Caco-2 (cell line): ENCODE data around the gene ARMH1. TPM values are rescaled to one million over a fixed set of nuclear protein-coding genes. Genes with fewer than 3 reads are reported as not detected.

Experiments used
- BruUV-seq: library from RNA; stranded (reverse); fragments of 400-500 nt; replicated peaks from 2 replicates; lab custom pipeline; 2021; lab: Mats Ljungman, UMichigan
- CTCF ChIA-PET: fragments of 300-600 bp; sonication (Branson Sonifier 250); formaldehyde crosslinking; loops from one replicate; lab custom pipeline; 2022; ENCODE audit warnings: antibody characterized with exemption; lab: Charles Lee
- POLR2A ChIA-PET: fragments of 300-600 bp; sonication (Branson Sonifier 250); formaldehyde crosslinking; loops from one replicate; lab custom pipeline; 2022; ENCODE audit warnings: antibody characterized with exemption; lab: Charles Lee
- DNase-seq, 2 experiments: peaks; one replicate each; pipeline versions ENCODE4 v3.0.0 to v3.0.0-alpha.2; 2020 to 2022
- H3K27me3 ChIP-seq: replicated peaks from 2 replicates; pipeline ENCODE4 v1.6.0; 2011; ENCODE audit warnings: low read length; ENCODE audit not compliant: control insufficient read depth, insufficient read depth
- H3K36me3 ChIP-seq: 2 replicates; pipeline ENCODE4 v1.5.1; 2011; ENCODE audit warnings: low read length; ENCODE audit not compliant: control insufficient read depth, insufficient read depth
- H3K4me1 ChIP-seq: fragments of 250-450 bp; sonication (Bioruptor Pico); 2 replicates; pipeline ENCODE4 v1.5.1; 2020; ENCODE audit warnings: mild to moderate bottlenecking
- H3K4me3 ChIP-seq: 2 replicates; pipeline ENCODE4 v1.5.1; 2011; ENCODE audit warnings: low read depth, mild to moderate bottlenecking, control low read depth, low read length
- H3K9me3 ChIP-seq: fragments of 250-450 bp; sonication (Bioruptor Pico); 2 replicates; pipeline ENCODE4 v1.5.1; 2020; ENCODE audit warnings: mild to moderate bottlenecking, moderate library complexity
- H3K27ac Mint-ChIP-seq: one replicate; pipeline ENCODE4 v1.8.0; 2022; ENCODE audit warnings: mixed read lengths; ENCODE audit not compliant: unreplicated experiment
- H3K27me3 Mint-ChIP-seq: one replicate; pipeline ENCODE4 v1.8.0; 2022; ENCODE audit warnings: mixed read lengths; ENCODE audit not compliant: insufficient read depth, unreplicated experiment
- H3K36me3 Mint-ChIP-seq: one replicate; pipeline ENCODE4 v1.8.0; 2022; ENCODE audit warnings: mild to moderate bottlenecking, mixed read lengths; ENCODE audit not compliant: insufficient read depth, unreplicated experiment
- H3K4me1 Mint-ChIP-seq: one replicate; pipeline ENCODE4 v1.8.0; 2022; ENCODE audit warnings: low read depth, mixed read lengths; ENCODE audit not compliant: unreplicated experiment
- H3K4me3 Mint-ChIP-seq: one replicate; pipeline ENCODE4 v1.8.0; 2022; ENCODE audit warnings: mild to moderate bottlenecking, moderate library complexity, mixed read lengths; ENCODE audit not compliant: unreplicated experiment
- H3K9me3 Mint-ChIP-seq: one replicate; pipeline ENCODE4 v1.8.0; 2022; ENCODE audit warnings: mixed read lengths; ENCODE audit not compliant: unreplicated experiment
- intact Hi-C: fragments of 100-400 bp; cut with micrococcal nuclease; formaldehyde crosslinking; loops from one replicate; pipeline ENCODE4 v1.10.0; 2022; ENCODE audit not compliant: unreplicated experiment
- total RNA-seq: library from RNA; stranded (reverse); gene quantifications from 2 replicates; pipeline ENCODE4 v1.2.3, GENCODE V29; 2022
- TF ChIP-seq, protein P1 (sequence below), 2 experiments: fragments of 200-600 bp in 1 of 2; IDR thresholded peaks; 1 replicate in 1 of 2; 2 replicates in 1 of 2; pipeline versions ENCODE4 v1.5.1 to v1.8.0; 2011 to 2022; ENCODE audit warnings: antibody characterized with exemption in 1 of 2, control low read depth in 1 of 2, inconsistent platforms in 1 of 2, low read depth in 1 of 2, low read length in 1 of 2, mild to moderate bottlenecking in 1 of 2, moderate library complexity in 1 of 2; ENCODE audit not compliant: insufficient read depth in 1 of 2, severe bottlenecking in 1 of 2, unreplicated experiment in 1 of 2

ARMH1 gene
- total RNA-seq, 1 experiment from 2014 or later: not detected

DNA sequence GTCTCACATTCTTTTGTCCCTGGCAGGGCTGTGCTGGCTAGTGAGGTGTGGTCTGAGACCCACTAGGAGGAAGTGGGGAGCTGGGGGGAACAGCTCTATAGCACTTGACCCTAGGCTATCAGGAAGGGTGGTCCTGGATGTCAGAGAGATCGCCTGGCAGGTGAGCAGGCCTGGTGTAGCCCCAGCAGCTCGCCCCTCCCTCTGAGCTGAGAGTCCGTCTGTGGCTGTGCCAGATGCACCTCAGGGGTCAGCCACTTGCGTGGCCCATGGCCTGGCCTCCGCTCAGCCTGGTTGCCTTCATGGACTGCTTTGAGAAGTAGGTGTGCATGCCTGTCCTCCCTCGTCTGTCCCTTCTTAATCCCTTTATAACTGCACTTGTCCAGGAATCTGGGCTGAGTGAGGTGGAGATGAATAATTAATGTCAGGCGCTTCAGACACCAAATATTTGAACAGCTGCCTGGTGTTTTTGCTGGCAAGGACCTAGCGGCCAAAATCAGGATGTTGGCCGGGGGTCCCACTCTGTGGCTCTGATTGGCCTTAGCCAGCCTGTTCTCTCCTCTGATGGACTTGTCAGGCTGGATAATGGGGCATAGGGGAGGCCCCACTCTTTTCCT lies 30.7 kb upstream of the ARMH1 start:
- TF ChIP-seq, protein P1, sequence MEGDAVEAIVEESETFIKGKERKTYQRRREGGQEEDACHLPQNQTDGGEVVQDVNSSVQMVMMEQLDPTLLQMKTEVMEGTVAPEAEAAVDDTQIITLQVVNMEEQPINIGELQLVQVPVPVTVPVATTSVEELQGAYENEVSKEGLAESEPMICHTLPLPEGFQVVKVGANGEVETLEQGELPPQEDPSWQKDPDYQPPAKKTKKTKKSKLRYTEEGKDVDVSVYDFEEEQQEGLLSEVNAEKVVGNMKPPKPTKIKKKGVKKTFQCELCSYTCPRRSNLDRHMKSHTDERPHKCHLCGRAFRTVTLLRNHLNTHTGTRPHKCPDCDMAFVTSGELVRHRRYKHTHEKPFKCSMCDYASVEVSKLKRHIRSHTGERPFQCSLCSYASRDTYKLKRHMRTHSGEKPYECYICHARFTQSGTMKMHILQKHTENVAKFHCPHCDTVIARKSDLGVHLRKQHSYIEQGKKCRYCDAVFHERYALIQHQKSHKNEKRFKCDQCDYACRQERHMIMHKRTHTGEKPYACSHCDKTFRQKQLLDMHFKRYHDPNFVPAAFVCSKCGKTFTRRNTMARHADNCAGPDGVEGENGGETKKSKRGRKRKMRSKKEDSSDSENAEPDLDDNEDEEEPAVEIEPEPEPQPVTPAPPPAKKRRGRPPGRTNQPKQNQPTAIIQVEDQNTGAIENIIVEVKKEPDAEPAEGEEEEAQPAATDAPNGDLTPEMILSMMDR (IDR thresholded peaks at IDR 0.05; ENCODE audit: insufficient read depth in 1 of 2, low read depth in 1 of 2, low read length in 1 of 2, severe bottlenecking in 1 of 2, unreplicated experiment in 1 of 2): no peak
- H3K9me3 Mint-ChIP-seq: no peaks in the 10 kb centered on the region
- no peak overlapping the region for H3K4me3 ChIP-seq
- H3K27me3 Mint-ChIP-seq: no peaks in the 10 kb centered on the region
- ChIA-PET CTCF (no interaction called here), POLR2A (interaction anchor here (1.2 kb wide), 1 partner anchor 11 kb away, joined by 3 read pairs; no protein-coding TSS in a partner anchor)
- no peaks in the 10 kb centered on the region for H3K4me1 ChIP-seq
- H3K4me1 Mint-ChIP-seq: peaks cover 6% of the 10 kb centered on the region
- H3K36me3 ChIP-seq: 0 out of 2 replicates have a peak, but pooled peaks cover 2% of the 10 kb centered on the region
- BruUV-seq: no TSS peak
- peaks cover 12% of the 10 kb centered on the region for H3K36me3 Mint-ChIP-seq
- no peaks in the 10 kb centered on the region for H3K27me3 ChIP-seq
- no peak overlapping the region for H3K27ac Mint-ChIP-seq
- intact Hi-C loops: no loop called here
- no peaks in the 10 kb centered on the region for H3K9me3 ChIP-seq
- no peak for DNase-seq
- no peak overlapping the region for H3K4me3 Mint-ChIP-seq

DNA sequence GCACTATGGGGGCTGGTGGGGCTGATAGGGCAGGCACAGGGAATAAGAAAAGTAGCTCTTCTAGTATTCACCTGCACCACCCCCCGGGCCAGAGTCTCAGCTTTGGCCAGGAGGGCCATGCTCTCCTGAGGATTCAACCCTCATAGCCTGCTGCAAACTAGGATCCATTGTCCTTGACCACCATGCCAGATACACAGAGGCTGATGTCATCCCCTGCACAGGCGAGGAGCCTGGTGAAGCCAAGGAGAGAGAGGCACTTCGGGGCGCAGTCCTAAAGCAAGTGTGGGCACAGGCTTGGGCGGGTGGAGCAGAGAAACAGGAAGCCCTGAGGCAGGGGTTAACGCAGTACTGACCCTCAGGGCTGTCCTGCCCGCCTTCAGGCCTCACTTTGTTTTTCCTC lies 29.7 kb upstream of the ARMH1 start:
- CTCF ChIA-PET: no interaction called here
- BruUV-seq: no TSS peak
- no peaks in the 10 kb centered on the region for H3K27me3 ChIP-seq
- H3K9me3 ChIP-seq: no peaks in the 10 kb centered on the region
- peaks cover 2% of the 10 kb centered on the region; the same call in 1 of the 2 replicates for H3K36me3 ChIP-seq
- Mint-ChIP-seq H3K27me3 (no peaks in the 10 kb centered on the region), H3K4me3 (no peak overlapping the region), H3K36me3 (peaks cover 18% of the 10 kb centered on the region), H3K4me1 (peaks cover 6% of the 10 kb centered on the region), H3K9me3 (no peaks in the 10 kb centered on the region), H3K27ac (no peak overlapping the region)
- intact Hi-C loops: no loop called here
- no peak for DNase-seq
- POLR2A ChIA-PET: no interaction called here
- TF ChIP-seq, protein P1 (IDR thresholded peaks at IDR 0.05; ENCODE audit: insufficient read depth in 1 of 2, low read depth in 1 of 2, low read length in 1 of 2, severe bottlenecking in 1 of 2, unreplicated experiment in 1 of 2): no peak
- H3K4me1 ChIP-seq: no peaks in the 10 kb centered on the region
- no peak overlapping the region for H3K4me3 ChIP-seq

DNA sequence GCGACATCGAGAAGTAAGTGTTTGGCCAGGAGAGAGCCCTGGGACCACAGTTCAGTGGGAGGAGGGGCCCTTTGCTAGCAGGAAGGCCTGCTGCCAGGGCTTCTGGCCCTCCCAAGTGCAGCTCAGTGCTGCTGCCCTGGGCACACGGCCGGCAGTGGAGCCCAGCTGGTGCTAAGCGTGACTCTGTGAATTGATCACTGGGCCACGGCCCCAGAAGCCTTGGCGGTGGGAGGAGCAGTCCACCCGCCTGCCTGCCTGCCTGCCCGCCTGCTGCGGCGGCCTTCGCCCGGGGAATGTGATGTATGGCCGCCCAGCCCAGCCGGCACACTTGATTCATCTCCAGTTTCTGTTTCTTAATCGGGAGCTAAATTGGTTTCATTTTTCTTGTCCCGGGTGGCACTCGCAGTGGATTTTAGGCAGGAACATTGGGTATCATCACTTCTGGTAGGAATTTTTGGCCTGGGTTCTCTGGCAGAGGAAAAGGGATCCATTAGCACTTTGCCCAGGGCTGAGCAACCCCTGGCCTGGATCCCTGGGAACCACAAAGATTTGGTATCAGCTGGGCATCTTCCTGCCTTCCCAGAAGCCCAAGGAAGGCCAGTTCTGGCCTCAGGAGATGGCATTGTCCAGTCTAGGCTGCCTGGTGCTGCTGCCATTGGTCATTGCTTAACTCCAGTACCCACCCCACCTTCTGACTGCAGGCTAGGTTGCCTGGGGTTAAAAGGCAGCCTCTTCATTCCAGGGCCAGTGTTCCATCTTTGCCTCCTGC lies 28.9 kb upstream of the ARMH1 start:
- H3K36me3 ChIP-seq: peaks cover 2% of the 10 kb centered on the region; the same call in 1 of the 2 replicates
- no peak overlapping the region for H3K27ac Mint-ChIP-seq

More for the DNA sequence above, 28.9 kb upstream of the ARMH1 start:
- no peaks in the 10 kb centered on the region for H3K9me3 ChIP-seq
- ChIA-PET CTCF (no interaction called here), POLR2A (no interaction called here)
- intact Hi-C loops: no loop called here
- Mint-ChIP-seq H3K4me3 (no peak overlapping the region), H3K4me1 (peaks cover 6% of the 10 kb centered on the region), H3K36me3 (peaks cover 18% of the 10 kb centered on the region), H3K9me3 (no peaks in the 10 kb centered on the region), H3K27me3 (no peaks in the 10 kb centered on the region)
- H3K4me3 ChIP-seq: no peak overlapping the region
- TF ChIP-seq, protein P1 (IDR thresholded peaks at IDR 0.05; ENCODE audit: insufficient read depth in 1 of 2, low read depth in 1 of 2, low read length in 1 of 2, severe bottlenecking in 1 of 2, unreplicated experiment in 1 of 2): no peak
- H3K4me1 ChIP-seq: no peaks in the 10 kb centered on the region
- no TSS peak for BruUV-seq
- no peak for DNase-seq
- H3K27me3 ChIP-seq: no peaks in the 10 kb centered on the region
